Amniotic epithelial cell (primary cell): Measurements from ENCODE around the gene DISP3.

Source experiments
- DNase-seq: peaks from one replicate; pipeline ENCODE4 v3.0.0-alpha.2; 2010; ENCODE audit warnings: low read depth

Gene DISP3

DNA sequence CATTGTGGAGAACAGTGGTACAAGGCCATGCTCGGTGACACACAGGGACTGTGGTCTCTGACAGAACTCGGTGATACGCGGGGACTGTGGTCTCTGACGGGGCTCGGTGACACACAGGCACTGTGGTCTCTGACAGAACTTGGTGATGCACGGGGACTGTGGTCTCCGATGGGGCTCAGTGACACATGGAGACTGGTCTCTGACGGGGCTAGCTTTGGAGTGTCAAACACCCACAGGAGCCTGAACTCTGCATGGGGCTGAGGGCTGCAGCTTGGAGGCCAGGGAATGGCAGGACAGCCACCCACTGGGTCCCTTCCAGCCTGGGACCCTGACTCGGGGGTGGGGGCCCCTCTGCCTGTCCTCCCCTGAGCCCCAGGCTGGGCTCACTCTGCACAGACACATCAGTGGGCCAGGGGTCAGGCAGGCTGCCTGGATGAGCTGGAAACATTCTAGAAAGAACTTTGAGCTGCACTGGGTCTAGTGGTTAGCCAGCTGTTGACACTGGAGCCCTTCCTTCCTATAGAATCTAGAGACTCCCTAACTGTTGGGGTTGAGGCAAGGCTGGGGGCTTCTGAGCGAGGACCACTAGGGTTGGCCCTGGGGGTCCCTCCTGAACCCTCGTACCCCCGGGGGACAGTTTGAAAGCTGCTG, 49.8 kb downstream of the DISP3 start:
- no peak for DNase-seq

DNA sequence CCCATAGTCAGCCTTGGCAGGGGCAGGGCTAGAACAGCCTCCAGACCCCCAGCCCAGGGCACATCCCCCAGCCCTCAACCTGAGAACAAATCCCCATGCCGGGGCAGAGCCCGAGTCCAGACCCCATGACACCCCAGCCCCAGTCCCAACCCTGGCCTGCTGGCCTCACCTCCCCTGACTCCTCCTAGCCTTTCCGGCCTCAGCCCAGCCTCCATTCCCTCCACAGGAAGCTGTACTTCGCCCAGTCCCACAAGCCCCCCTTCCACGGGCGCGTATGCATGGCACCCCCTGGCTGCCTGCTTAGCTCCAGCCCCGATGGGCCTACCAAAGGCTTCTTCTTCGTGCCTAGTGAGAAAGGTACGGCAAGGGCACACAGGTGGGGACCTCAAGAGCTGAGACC, 50.4 kb downstream of the DISP3 start:
- DNase-seq, result no peak

DNA sequence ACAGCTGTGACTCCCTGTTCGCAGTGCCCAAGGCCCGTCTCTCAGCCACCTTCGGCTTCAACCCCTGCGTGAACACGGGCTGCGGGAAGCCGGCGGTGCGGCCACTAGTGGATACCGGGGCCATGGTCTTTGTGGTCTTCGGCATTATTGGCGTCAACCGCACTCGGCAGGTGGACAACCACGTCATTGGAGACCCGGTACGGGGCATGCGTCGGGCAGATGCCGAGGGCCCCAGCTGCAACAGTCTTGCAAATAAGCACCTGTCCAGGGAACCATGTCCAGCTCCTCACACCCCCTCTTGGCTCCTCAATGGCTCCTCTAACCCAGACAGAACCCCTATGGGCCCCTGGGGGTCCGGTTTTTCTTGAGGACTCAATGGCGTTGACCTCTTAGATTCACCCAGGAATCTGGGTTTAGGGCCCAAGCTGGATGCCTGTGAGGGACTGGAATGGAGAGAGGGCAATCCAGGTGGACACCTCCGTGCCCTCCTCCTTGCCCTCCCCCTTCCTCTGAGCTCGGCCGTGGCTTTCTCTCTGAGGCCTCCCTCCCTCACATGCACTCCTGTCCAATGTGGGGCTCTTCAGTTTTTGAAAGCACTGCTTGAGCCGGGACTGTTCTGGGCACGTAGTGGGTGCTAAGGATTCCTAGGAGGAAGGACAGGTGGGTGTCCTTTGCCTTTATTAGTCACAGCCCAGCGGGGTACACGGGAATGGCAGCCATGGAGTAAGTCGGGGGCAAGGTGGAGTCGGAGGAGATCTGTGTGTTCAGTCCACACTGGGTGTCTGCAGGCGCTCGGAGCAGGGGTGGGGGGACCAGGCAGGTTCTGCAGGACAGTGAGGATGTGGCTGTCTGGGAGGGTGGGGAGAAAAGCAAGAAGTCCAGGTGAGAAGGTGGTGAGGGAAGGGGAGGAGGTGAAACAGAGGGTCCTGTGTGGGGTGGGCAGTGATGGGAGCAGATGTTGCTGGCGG, 51.1 kb downstream of the DISP3 start:
- no peak for DNase-seq

DNA sequence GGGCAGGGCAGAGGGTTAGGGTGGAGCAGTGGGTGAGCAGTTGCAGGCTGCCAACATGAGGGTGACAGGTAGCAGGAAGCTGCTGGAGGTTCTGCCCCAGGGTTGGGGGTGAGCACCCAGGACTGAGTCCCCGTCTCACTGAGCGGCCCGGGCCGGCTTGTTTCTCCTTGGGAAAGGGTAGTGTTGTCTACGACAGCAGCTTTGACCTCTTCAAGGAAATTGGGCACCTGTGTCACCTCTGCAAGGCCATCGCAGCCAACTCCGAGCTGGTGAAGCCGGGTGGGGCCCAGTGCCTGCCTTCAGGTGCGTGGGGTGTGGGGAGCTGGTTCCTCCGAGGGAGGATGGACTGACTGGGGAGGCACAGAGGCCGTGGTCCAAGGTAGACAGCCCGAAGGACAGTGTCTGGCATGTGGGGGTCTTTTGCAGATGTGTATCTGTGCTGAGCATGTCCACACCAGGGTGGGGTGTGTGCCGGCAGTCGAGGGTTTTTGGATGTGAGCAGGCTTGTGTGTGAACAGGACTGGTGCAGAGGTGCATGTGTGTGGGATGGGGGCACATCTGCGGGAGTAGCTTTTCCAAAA, 51.9 kb downstream of the DISP3 start:
- no peak for DNase-seq

DNA sequence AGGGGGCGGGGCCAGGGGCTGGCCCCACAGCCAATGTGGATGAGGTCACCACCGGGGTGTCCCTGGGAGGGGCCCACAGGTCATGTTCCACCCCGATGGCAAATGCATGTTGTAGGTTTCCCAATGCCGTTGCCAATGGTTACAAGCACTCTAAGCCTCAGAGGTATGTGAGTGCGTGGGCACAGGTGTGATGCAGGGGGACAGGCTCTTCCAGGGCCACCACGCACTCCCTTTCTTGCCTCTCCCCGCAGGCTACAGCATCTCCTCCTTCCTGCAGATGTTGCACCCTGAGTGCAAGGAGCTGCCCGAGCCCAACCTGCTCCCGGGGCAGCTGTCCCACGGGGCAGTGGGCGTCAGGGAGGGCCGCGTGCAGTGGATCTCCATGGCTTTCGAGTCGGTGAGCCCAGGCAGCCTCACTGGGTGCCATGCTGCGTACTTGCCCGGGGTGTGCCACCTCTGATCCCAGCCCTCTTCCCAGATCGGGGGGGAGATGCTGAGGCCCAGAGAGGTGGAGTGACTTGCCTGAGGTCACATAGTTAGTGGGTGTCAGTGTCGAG, 52.4 kb downstream of the DISP3 start:
- no peak for DNase-seq

DNA sequence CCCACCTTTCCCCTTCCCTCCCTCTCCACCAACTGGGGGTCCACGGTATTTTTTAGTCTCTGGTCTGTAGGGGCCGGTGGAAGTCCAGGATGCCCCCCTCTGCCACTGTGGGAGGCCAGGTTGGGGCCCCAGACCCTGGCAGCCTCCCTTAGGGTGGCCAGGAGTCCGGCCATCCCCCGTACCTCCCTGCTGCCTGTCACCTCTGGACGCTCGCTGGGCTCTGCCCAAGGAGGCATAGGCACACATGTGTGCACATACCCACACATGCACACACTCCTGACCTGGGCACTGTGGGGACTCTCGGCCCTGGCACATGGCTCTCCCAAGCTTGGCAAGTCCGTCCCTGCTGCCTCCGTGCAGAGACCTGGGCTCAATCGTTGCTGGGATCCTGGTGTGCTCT, 53.0 kb downstream of the DISP3 start:
- no peak for DNase-seq

DNA sequence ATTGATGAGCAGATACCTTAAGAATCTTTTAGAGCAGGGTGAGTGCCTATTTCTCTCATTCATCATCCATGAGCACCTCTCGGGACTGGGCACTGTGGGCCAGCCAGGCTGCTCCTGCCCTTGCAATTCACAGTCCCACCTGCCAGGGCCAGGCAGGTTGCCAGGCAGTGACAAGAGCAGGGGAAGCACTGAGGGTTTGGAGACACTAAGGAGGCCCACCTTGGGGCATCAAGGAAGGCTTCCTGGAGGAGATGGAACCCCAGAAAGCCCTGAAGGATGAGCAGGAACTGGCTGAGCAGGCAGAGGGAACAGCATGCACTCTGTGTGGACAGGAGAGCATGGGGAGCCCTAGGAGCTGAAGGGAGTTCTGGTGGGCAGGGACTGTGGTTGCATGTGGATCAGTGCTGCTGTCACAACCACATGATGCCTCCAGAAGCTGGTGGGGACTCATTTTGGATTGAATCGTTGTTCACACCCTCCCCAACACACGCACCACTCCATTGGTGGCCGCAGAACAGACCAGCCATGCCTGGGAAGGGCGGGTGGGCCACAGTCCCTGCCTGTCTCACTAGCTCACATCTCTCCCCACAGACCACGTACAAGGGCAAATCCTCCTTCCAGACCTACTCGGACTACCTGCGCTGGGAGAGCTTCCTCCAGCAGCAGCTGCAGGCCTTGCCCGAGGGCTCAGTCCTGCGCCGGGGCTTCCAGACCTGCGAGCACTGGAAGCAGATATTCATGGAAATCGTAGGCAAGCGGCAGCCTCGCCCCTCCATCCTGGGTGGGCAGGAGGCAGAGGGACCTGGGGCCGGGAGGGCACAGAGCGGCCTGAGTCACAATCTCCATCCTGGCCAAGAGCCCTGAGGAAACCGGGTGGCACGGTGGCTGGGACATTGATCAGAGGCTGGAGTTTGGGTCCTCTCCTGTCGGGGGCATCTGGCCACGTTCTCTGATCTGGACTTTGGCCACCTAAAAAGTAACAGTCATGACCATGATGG, 55.1 kb downstream of the DISP3 start:
- DNase-seq, result no peak

DNA sequence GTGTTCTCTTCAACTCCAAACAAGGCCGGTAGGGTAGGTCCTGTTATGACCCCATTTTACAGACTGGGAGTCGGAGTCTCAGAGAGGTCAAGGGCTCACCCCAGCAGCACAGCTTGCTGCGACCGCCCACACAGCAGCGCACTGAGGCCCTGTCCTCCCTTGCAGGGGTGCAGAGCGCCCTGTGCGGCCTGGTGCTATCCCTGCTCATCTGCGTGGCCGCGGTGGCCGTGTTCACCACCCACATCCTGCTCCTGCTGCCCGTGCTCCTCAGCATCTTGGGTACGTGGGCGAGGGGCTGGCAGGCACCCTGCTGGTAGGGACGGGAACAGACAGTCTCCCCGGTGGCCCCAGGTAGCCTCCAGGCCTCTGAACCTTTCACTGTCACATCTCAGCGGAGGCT, 55.9 kb downstream of the DISP3 start:
- no peak for DNase-seq

DNA sequence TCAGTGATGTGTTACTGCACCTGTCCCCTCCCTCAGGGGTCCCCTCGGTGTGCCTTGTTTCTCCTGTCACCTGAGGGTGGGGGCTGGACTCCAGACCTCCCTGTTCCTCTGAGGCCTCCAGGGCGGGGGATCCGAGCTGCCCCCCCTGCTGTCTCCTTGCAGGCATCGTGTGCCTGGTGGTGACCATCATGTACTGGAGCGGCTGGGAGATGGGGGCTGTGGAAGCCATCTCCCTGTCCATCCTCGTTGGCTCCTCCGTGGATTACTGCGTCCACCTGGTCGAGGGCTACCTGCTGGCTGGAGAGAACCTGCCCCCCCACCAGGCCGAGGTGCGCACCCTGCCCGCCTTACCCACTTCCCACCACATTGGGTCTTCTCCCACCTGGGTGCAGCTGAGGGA, 56.4 kb downstream of the DISP3 start:
- DNase-seq, result no peak

DNA sequence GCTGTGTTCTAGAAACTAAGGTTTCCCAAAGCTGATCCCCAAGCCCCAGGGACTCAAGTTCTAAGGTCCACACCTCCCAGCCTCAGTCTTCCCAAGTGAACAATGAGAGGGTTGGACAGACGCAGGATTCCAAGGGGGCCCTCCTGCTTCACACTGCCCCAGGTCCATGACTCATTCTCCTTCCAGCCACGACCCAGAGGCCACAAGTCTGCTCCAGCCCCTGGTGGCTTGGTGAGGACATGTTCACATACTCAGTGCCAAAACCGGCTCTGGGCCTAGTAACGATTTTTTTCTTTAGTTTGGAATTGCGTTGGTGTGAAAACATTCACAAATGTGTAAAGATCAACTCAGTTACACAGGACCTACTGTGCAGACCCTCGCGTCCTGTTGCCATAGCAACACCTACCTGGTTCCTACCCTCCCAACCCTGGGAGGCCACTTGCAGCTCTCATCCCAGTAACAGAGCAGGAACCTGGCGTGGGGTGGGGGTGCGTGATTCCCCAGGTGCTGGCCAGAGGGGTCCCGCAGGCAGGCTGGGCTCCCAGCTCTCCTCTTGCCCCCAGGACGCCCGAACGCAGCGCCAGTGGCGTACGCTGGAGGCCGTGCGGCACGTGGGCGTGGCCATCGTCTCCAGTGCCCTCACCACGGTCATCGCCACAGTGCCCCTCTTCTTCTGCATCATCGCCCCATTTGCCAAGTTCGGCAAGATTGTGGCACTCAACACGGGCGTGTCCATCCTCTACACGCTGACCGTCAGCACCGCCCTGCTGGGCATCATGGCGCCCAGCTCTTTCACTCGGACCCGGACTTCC, 57.0 kb downstream of the DISP3 start:
- DNase-seq, result no peak

DNA sequence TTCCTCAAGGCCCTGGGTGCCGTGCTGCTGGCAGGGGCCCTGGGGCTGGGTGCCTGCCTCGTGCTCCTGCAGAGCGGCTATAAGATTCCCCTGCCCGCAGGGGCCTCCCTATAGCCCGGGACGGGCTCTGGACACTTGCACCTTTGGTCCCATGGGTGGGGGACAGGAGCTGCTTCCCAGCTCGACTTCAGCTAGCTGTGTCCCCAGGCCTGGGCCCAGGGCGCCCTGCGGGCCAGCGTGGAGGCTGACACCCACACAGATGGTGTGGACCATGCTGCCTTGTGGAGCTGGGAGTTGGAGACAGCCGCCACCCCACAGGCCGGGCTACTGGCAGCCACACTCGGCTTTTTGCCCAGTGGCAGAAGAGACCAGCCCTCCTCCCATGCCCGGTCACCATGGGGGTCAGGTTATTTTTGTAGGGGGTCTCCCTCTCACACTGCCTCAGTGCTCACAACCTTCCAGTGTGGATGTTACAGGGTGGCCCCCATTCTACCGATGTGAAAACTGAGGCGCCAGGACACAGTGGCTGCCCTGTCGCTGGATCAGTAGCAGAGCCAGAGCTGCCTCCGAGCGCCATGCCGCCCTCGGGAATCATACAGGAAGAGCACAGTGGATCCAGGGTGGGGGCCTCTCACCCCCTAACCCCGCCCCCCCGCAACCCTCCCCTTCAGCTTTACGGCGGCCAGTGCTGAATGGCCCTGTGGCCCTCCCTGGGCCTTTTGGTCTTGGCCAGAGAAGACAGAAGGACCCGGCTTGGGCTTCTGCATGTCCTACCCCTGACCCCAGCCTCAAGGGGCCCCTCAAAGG, 57.8 kb downstream of the DISP3 start:
- no peak for DNase-seq

DNA sequence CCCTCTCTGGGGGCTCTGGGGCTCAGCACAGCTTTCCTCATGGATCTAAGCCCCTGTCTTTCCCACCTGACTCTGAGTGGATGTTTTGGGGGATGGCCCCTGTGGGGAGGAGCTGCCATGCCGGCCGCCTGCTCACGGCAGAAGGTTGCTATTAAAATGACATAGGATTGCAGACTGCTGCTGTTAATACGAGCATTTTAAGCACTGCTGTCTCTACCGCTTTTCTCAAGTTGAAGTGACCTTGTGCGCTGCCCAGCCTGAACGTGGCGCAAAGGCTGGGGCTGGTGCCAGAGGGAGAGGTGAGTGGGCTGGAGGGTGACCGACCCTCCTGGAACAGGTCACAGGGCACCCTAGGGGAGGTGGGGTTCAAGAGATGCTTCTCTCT, 58.4 kb downstream of the DISP3 start:
- DNase-seq, result no peak

DNA sequence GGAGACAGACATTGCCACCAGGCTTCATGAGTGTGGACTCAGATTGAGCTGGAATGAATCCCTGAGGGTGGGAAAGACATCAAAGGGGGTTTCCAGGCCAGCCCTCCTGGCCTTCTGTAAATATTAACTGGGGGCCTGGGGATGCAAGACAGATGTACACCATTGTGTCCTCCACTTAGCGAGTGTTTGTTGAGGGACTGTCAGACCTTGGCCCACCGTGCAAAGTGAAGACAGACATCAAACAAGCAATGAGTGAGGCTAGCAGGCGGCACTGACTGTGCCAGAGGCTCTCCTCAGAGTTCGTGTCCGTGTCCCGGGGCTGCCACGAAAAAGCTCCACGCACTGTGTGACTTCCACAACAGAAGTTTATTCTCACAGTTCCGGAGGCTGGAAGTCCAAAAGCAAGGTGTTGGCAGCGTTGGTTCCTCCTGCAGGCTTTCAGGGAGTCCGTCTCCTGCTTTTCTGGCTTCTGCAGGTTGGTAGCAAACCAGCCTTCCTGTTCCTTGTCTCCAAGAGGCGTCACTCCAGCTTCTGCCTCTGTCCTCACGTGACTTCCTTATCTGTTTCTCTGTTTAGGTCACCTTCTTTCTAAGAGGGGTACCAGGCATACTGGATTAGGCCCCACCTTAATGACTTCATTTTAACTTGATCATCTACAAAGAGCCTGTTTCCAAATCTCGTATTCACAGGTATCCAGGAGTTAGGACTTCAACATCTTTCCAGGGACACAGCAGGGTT, 59.1 kb downstream of the DISP3 start:
- no peak for DNase-seq

DNA sequence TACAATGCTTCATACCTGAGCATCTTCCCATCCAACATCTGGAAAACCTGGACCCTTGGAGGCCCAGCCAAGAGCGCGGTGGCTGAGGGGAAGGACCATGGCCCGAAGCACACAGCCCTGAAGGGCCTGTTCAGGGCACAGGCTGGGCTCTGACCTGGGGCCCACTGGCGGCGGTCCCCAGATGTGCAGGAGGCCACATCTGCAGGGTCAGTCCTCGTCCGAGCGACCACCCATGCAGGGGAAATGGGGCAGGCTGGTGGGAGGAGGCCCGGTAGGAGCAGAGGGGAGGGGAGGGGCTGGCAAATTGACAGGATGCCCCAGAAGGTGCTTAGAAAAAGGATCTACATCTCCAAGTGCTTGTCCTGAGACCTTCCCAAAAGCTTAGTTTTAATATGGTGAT, 59.9 kb downstream of the DISP3 start:
- DNase-seq, result no peak

DNA sequence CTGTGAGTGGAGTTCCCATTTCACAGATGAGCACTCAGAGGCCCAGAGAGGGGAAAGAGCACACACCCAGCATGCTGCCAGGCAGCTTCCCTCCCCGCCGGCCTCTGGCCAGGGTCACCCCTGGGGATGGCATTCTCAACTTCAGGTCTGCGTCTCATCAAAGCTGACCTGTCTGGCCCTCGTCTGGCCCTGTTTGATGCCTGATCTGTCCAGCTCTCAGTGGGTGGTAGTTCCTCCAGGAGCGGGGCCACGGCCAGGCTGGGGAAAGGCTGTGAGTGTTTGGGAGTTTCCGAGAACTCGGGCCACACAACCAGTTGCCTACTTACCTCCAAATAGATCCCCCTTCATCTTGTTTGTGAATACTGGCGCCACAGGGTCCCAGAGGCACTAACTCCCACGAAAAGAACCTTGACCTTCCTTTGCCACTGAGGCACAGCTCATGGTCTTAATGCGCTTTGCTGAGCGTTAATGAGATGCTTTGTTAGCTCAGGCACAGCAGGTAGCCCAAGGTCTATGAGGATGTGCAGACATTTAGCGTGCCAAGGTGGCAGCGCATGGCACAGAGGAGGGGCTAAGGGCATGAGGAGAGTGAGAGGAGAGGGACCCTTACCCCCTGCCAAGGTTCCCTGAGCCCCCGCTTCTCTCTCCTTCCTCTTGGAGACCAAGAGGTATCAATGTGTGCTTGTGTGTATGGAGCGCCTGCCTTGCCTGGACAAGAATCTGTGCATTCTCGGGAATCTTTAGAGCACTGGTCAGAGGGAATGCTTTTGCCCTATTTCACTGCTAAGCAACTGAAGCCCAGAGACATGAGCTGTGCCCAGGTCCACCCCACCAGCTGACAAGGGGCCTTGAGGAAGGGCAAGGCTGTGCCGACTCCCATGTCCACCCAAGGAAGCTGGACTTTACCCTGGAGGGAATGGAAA, 61.2 kb downstream of the DISP3 start:
- no peak for DNase-seq

DNA sequence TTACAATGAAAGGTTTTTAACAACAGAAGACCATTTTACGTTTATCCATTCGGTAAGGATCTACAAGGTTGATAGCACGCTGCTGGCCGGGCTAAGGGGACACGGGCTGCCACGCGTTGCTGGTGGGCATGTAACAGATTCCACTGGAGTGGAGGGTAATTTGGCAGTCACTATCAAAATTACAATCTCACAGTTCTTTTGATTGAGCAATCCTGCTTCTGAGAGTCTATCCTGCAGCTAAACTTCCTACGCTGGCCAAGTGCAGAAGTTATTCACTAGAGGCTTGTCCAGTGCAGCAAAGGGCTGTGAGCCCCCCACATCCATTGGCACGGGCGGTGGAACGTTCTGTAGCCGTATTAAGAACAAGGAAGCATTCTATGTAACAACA, 61.8 kb downstream of the DISP3 start:
- no peak for DNase-seq

DNA sequence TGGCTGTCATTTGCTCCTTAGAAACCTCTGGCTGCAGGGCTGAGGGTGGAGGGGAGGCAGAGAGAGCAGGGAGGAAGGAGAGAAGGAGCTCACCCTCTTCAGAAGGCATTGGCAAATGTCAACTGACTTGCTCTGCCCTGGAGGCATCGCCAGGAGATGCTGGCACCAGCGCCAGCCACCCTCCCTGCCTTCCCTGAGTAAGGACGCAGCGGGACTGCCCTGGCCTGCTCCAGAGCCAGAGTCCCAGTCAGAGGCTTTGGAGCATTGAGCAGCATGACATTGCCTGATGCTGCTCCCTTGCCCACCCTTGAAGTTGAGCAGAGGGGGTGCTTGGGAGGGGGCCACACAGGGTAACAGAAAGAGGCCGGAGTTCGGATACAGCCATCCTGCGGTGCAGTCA, 62.3 kb downstream of the DISP3 start:
- DNase-seq, result no peak

DNA sequence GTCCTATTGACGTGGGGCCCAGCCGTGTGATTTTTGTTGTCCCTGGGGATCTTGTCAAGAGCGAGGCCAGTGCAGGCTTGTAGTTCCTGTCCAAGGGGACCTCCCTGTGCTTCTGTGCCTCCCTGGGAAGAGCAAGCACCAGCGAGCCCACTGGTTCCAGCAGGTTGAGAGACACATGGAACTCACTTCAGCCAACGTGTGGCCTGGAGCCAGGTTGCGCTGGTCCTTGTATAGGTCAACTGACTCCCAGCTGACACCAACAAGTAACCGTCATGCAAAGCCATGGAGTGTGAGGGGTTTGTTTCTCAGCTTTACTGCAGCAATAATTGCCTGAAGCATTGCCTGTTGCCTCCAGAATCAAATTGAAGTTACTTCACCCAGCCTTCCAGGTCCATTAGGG, 63.0 kb downstream of the DISP3 start:
- no peak for DNase-seq
